Activated B cell treated with CpG ODN at 0.5 μM for 24 hours (primary cell): ENCODE data around the gene CDC73. TPM values are rescaled to one million over a fixed set of nuclear protein-coding genes. Genes with fewer than 3 reads are reported as not detected.
"Not testable (repeated sequence)": the region's sequence is repeated elsewhere in the genome, so short reads cannot be mapped to it uniquely, and the experiment has no call there.

Experiments used
- ATAC-seq: fragments of 200-7000 bp; cut with Tn5 transposase; one replicate; pipeline ENCODE4 v1.10.0; 2021; ENCODE audit warnings: low read depth, mild to moderate bottlenecking, moderate library complexity
- CTCF ChIA-PET: fragments of 350-600 bp; sonication (Branson Sonifier 250); formaldehyde crosslinking; loops from one replicate; lab custom pipeline; 2021; ENCODE audit warnings: antibody characterized with exemption; lab: Charles Lee
- POLR2A ChIA-PET: fragments of 350-600 bp; sonication (Branson Sonifier 250); formaldehyde crosslinking; loops from one replicate; lab custom pipeline; 2021; ENCODE audit warnings: antibody characterized with exemption; lab: Charles Lee
- DNase-seq: peaks from one replicate; pipeline ENCODE4 v3.0.0; 2022
- H3K27ac Mint-ChIP-seq: one replicate; pipeline ENCODE4 v1.8.0; 2020; ENCODE audit warnings: mixed read lengths
- H3K27me3 Mint-ChIP-seq: one replicate; pipeline ENCODE4 v1.8.0; 2021; ENCODE audit warnings: mixed read lengths
- H3K36me3 Mint-ChIP-seq: one replicate; pipeline ENCODE4 v1.8.0; 2021; ENCODE audit warnings: low read depth, mixed read lengths
- H3K4me1 Mint-ChIP-seq: one replicate; pipeline ENCODE4 v1.8.0; 2021; ENCODE audit warnings: mixed read lengths
- H3K4me3 Mint-ChIP-seq: one replicate; pipeline ENCODE4 v1.8.0; 2020; ENCODE audit warnings: mild to moderate bottlenecking, mixed read lengths
- H3K9me3 Mint-ChIP-seq: one replicate; pipeline ENCODE4 v1.8.0; 2020; ENCODE audit warnings: mixed read lengths
- intact Hi-C: fragments of 100-400 bp; cut with micrococcal nuclease; formaldehyde crosslinking; loops from one replicate; pipeline ENCODE4 v1.15.1; 2024
- total RNA-seq: library from RNA; stranded (reverse); gene quantifications from 2 replicates; pipeline ENCODE4 v1.2.3, GENCODE V29; 2022
- TF ChIP-seq, protein P1 (sequence below): fragments of 200-600 bp; IDR thresholded peaks from one replicate; pipeline ENCODE4 v1.8.0; 2022; ENCODE audit warnings: antibody characterized with exemption, mild to moderate bottlenecking

The CDC73 gene
- total RNA-seq, 1 donor from 2014 or later: 59.1 TPM

DNA sequence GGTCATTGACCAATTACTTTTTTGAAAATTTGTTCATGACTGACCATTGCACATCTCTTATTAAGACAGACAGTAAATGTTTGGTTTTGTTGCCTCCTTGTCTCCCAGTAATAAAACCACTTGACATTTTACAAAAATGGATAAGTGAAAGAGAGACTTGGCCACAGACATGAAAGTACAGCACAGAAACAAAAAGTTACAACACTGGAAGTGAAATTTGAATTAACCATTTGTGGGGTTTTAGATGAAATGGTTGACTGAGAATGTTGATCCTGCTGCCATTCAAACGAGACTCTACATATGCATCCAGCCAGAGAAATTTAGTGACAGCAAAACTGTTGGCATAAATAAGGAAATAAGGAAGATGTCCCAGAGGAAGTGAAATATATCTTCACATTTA is 143.9 kb downstream of the CDC73 start:
- H3K27ac Mint-ChIP-seq: no peak overlapping the region
- ATAC-seq: no peak
- TF ChIP-seq, protein P1, sequence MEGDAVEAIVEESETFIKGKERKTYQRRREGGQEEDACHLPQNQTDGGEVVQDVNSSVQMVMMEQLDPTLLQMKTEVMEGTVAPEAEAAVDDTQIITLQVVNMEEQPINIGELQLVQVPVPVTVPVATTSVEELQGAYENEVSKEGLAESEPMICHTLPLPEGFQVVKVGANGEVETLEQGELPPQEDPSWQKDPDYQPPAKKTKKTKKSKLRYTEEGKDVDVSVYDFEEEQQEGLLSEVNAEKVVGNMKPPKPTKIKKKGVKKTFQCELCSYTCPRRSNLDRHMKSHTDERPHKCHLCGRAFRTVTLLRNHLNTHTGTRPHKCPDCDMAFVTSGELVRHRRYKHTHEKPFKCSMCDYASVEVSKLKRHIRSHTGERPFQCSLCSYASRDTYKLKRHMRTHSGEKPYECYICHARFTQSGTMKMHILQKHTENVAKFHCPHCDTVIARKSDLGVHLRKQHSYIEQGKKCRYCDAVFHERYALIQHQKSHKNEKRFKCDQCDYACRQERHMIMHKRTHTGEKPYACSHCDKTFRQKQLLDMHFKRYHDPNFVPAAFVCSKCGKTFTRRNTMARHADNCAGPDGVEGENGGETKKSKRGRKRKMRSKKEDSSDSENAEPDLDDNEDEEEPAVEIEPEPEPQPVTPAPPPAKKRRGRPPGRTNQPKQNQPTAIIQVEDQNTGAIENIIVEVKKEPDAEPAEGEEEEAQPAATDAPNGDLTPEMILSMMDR: no peak
- no peak overlapping the region for H3K4me3 Mint-ChIP-seq
- H3K36me3 Mint-ChIP-seq: peaks cover 7% of the 10 kb centered on the region
- no peak for DNase-seq
- intact Hi-C loops: no loop called here
- H3K4me1 Mint-ChIP-seq: peaks cover 1% of the 10 kb centered on the region
- CTCF ChIA-PET: no interaction called here
- no peaks in the 10 kb centered on the region for H3K27me3 Mint-ChIP-seq
- POLR2A ChIA-PET: no interaction called here
- H3K9me3 Mint-ChIP-seq: no peaks in the 10 kb centered on the region

DNA sequence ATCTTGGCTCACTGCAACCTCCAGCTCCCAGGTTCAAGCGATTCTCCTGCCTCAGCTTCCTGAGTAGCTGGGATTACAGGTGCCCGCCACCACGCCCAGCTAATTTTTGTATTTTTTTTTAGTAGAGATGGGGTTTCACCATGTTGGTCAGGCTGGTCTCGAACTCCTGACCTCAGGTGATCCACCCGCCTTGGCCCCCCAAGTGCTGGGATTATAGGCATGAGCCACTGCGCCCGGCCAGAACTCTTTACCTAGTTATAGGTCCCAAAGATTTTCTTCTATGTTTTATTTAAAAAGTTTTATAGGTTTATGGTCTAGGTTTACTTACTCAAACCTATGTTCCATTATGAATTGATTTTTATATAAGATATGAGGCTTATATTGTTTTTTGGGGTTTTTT is 145.0 kb downstream of the CDC73 start:
- H3K9me3 Mint-ChIP-seq, H3K36me3 Mint-ChIP-seq, CTCF ChIA-PET, H3K27me3 Mint-ChIP-seq, H3K27ac Mint-ChIP-seq, H3K4me1 Mint-ChIP-seq, intact Hi-C loops, POLR2A ChIA-PET, H3K4me3 Mint-ChIP-seq, DNase-seq, ATAC-seq: not testable (repeated sequence)

DNA sequence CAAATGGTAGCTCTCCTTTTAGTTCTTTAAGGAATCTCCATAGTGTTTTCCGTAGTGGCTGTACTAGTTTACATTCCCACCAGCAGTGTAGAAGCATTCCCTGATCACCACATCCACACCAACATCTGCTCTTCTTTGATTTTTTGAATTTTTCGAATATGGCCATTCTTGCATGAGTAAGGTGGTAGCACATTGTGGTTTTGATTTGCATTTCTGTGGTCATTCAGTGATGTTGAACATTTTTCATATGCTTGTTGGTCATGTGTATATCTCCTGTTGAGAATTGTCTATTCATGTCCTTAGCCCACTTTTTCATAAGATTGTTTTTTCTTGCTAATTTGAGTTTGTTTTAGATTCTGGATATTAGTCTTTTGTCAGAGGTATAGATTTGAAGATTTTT is 149.2 kb downstream of the CDC73 start:
- ATAC-seq (no peak), DNase-seq (no peak)
- Mint-ChIP-seq H3K27me3 (peaks cover 5% of the 10 kb centered on the region), H3K4me1 (peaks cover 9% of the 10 kb centered on the region), H3K4me3 (no peak overlapping the region), H3K9me3 (peaks cover 9% of the 10 kb centered on the region), H3K27ac (no peak overlapping the region), H3K36me3 (peaks cover 7% of the 10 kb centered on the region)
- TF ChIP-seq, protein P1: no peak
- ChIA-PET POLR2A (no interaction called here), CTCF (no interaction called here)
- intact Hi-C loops: no loop called here

DNA sequence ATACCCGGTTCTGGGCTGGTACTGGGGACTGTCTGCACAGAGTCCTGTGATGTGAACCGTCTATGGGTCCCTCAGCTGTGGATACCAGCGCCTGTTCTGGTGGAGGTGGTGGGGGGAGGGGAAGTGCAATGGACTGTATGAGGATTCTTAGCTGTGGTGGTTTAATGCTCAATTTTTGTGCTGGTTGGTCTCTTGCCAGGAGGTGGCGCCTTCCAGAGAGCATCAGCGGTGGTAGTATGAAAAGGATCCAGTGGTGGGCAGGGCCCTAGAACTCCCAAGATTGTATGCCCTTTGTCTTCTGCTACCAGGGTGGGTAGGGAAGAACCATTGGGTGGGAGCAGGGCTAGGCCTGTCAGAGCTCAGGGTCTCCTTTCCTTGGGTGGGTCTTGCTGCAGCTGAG is 153.9 kb downstream of the CDC73 start:
- H3K4me1 Mint-ChIP-seq: peaks cover 7% of the 10 kb centered on the region
- H3K9me3 Mint-ChIP-seq: peaks cover 11% of the 10 kb centered on the region
- ATAC-seq: no peak
- no peak overlapping the region for H3K4me3 Mint-ChIP-seq
- TF ChIP-seq, protein P1: no peak
- intact Hi-C loops: no loop called here
- DNase-seq: no peak
- POLR2A ChIA-PET: interaction anchor here (0.6 kb wide), 1 partner anchor 89 kb away, joined by 4 read pairs; no protein-coding TSS in a partner anchor
- H3K36me3 Mint-ChIP-seq: peaks cover 7% of the 10 kb centered on the region
- CTCF ChIA-PET: no interaction called here
- H3K27me3 Mint-ChIP-seq: peaks cover 5% of the 10 kb centered on the region
- H3K27ac Mint-ChIP-seq: no peak overlapping the region

DNA sequence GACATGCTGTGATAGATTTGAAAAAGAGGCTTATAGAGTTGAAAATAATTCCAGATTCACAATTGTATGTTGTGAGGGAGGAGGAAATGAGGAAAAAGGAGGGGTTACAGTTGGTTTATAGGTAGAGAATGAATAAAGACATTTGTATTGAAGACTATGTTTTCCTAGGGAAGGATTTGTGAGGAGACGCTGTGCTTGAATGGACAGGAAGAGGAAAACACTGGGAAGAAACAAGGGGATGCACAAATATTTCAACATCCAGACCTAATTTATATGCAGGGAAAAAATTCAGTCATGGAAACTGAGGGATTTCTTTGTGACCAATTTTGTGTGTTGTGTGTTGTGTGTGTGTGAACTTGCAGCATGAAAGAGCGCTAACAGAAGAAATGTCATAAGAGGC is 157.1 kb downstream of the CDC73 start:
- Mint-ChIP-seq H3K9me3 (peaks cover 5% of the 10 kb centered on the region), H3K27me3 (no peaks in the 10 kb centered on the region), H3K36me3 (no peaks in the 10 kb centered on the region), H3K27ac (no peak overlapping the region), H3K4me1 (no peaks in the 10 kb centered on the region), H3K4me3 (no peak overlapping the region)
- TF ChIP-seq, protein P1: no peak
- DNase-seq (no peak), ATAC-seq (no peak)
- ChIA-PET CTCF (no interaction called here), POLR2A (no interaction called here)
- intact Hi-C loops: no loop called here

DNA sequence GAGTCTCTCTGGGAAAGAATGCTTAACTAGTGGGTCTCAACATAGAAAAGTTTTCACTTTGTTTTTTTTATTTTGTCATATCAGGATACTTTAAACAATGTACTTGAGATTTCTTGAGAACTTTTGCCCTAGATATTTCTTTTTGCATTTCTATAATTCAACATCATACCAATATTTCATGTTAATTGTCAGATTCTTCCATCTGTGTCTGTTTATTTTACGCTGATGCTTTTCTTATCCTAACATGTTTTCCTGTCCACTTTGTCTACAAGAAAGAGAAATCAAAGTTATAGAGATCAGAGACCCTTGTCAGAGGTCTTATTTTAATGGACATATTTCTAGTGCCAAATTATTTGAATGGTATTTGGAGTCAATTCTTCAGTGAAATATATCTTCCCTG is 160.1 kb downstream of the CDC73 start:
- DNase-seq: no peak
- POLR2A ChIA-PET: no interaction called here
- no peaks in the 10 kb centered on the region for H3K27me3 Mint-ChIP-seq

More for the DNA sequence above, 160.1 kb downstream of the CDC73 start:
- no peak for ATAC-seq
- H3K9me3 Mint-ChIP-seq: peaks cover 2% of the 10 kb centered on the region
- TF ChIP-seq, protein P1: no peak
- no peak overlapping the region for H3K4me3 Mint-ChIP-seq
- CTCF ChIA-PET: no interaction called here
- H3K36me3 Mint-ChIP-seq: no peaks in the 10 kb centered on the region
- H3K27ac Mint-ChIP-seq: no peak overlapping the region
- intact Hi-C loops: no loop called here
- H3K4me1 Mint-ChIP-seq: no peaks in the 10 kb centered on the region
